ENCODE measurements around the gene IL7R. TPM values are rescaled to one million over a fixed set of nuclear protein-coding genes. Genes with fewer than 3 reads are reported as not detected.

Gene IL7R
- total RNA-seq, 4 donors from 2014 or later = 1.3 to 5.4 (median 3.8) TPM

GRCh38 chr5:35879096-35879495, 22.4 kb downstream of the IL7R start:
- Histone ChIP-seq H3K4me1 (no peaks in the 10 kb centered on the region), H3K36me3 (no peaks in the 10 kb centered on the region), H3K27ac (no peak overlapping the region), H3K27me3 (no peaks in the 10 kb centered on the region), H3K4me3 (no peak overlapping the region), H3K9me3 (no peaks in the 10 kb centered on the region)
- no peak for TF ChIP-seq CTCF (IDR thresholded peaks at IDR 0.05)
- TF ChIP-seq POLR2A (IDR thresholded peaks at IDR 0.05) = no peak
- intact Hi-C loops (cut with DNase I; ENCODE audit: low total_unique reads) = no loop called here
- no peak for DNase-seq

- Histone ChIP-seq H3K36me3 (no peaks in the 10 kb centered on the region), H3K4me1 (no peaks in the 10 kb centered on the region), H3K27ac (no peak overlapping the region), H3K9me3 (no peaks in the 10 kb centered on the region), H3K27me3 (no peaks in the 10 kb centered on the region), H3K4me3 (no peak overlapping the region)
- TF ChIP-seq CTCF (IDR thresholded peaks at IDR 0.05) (no peak), POLR2A (IDR thresholded peaks at IDR 0.05) (no peak)
- no peak for DNase-seq
- intact Hi-C loops (cut with DNase I; ENCODE audit: low total_unique reads) = no loop called here
These were observed 23.0 kb downstream of the IL7R start for GRCh38 chr5:35879649-35880048.

- no peak overlapping the region for H3K27ac ChIP-seq
- no peaks in the 10 kb centered on the region for H3K36me3 ChIP-seq
- no peaks in the 10 kb centered on the region for H3K9me3 ChIP-seq
- no peak overlapping the region for H3K4me3 ChIP-seq
- no peaks in the 10 kb centered on the region for H3K27me3 ChIP-seq
- no peaks in the 10 kb centered on the region for H3K4me1 ChIP-seq
- no peak for DNase-seq
- TF ChIP-seq POLR2A (IDR thresholded peaks at IDR 0.05) (no peak), CTCF (IDR thresholded peaks at IDR 0.05) (no peak)
- intact Hi-C loops (cut with DNase I; ENCODE audit: low total_unique reads) = no loop called here
These were observed 23.5 kb downstream of the IL7R start for GRCh38 chr5:35880156-35880555.

GRCh38 chr5:35881758-35882157, 25.1 kb downstream of the IL7R start:
- intact Hi-C loops (cut with DNase I; ENCODE audit: low total_unique reads) = no loop called here
- no peak for DNase-seq
- Histone ChIP-seq H3K36me3 (no peaks in the 10 kb centered on the region), H3K4me3 (no peak overlapping the region), H3K27ac (no peak overlapping the region), H3K4me1 (no peaks in the 10 kb centered on the region), H3K27me3 (no peaks in the 10 kb centered on the region), H3K9me3 (no peaks in the 10 kb centered on the region)
- TF ChIP-seq POLR2A (IDR thresholded peaks at IDR 0.05) = no peak
- no peak for TF ChIP-seq CTCF (IDR thresholded peaks at IDR 0.05)

- H3K36me3 ChIP-seq = no peaks in the 10 kb centered on the region
- no peaks in the 10 kb centered on the region for H3K9me3 ChIP-seq
- no peak overlapping the region for H3K4me3 ChIP-seq
- no peaks in the 10 kb centered on the region for H3K27me3 ChIP-seq
- no peaks in the 10 kb centered on the region for H3K4me1 ChIP-seq
- TF ChIP-seq POLR2A (IDR thresholded peaks at IDR 0.05) (no peak), CTCF (IDR thresholded peaks at IDR 0.05) (no peak)
- intact Hi-C loops (cut with DNase I; ENCODE audit: low total_unique reads) = no loop called here
- H3K27ac ChIP-seq = no peak overlapping the region
- DNase-seq = no peak
These were observed 27.6 kb downstream of the IL7R start for GRCh38 chr5:35884191-35884769.
